Measurements from ENCODE around the gene ELMO1.

ELMO1 gene

GRCh38 chr7:37415629-37416028 lies 33.0 kb downstream of the ELMO1 start:
- Histone ChIP-seq H3K27me3 (no peaks in the 10 kb centered on the region), H3K4me3 (no peak overlapping the region), H3K27ac (no peak overlapping the region), H3K36me3 (no peaks in the 10 kb centered on the region), H3K9me3 (no peaks in the 10 kb centered on the region), H3K4me1 (no peaks in the 10 kb centered on the region)
- no peak for TF ChIP-seq CTCF (IDR thresholded peaks at IDR 0.05)
- DNase-seq: no peak
- intact Hi-C loops (cut with DNase I; ENCODE audit: low total_unique reads): no loop called here

- Histone ChIP-seq H3K4me1 (no peaks in the 10 kb centered on the region), H3K9me3 (no peaks in the 10 kb centered on the region), H3K36me3 (no peaks in the 10 kb centered on the region), H3K4me3 (no peak overlapping the region), H3K27ac (no peak overlapping the region), H3K27me3 (no peaks in the 10 kb centered on the region)
- no peak for TF ChIP-seq CTCF (IDR thresholded peaks at IDR 0.05)
- no peak for DNase-seq
- intact Hi-C loops (cut with DNase I; ENCODE audit: low total_unique reads): no loop called here
Measured at GRCh38 chr7:37414352-37414983, 34.2 kb downstream of the ELMO1 start.

GRCh38 chr7:37411444-37412034 lies 37.1 kb downstream of the ELMO1 start:
- no peaks in the 10 kb centered on the region for H3K36me3 ChIP-seq
- H3K4me1 ChIP-seq: no peaks in the 10 kb centered on the region
- intact Hi-C loops (cut with DNase I; ENCODE audit: low total_unique reads): no loop called here
- no peaks in the 10 kb centered on the region for H3K27me3 ChIP-seq
- H3K4me3 ChIP-seq: no peak overlapping the region
- H3K27ac ChIP-seq: no peak overlapping the region
- DNase-seq: no peak
- H3K9me3 ChIP-seq: no peaks in the 10 kb centered on the region
- no peak for TF ChIP-seq CTCF (IDR thresholded peaks at IDR 0.05)

GRCh38 chr7:37410305-37411229 lies 38.1 kb downstream of the ELMO1 start:
- intact Hi-C loops (cut with DNase I; ENCODE audit: low total_unique reads): no loop called here
- Histone ChIP-seq H3K4me1 (peaks cover 0 to 7% (median 4%) of the 10 kb centered on the region in 4 donors), H3K4me3 (no peak overlapping the region), H3K27me3 (no peaks in the 10 kb centered on the region), H3K36me3 (no peaks in the 10 kb centered on the region), H3K9me3 (no peaks in the 10 kb centered on the region), H3K27ac (no peak overlapping the region)
- no peak for TF ChIP-seq CTCF (IDR thresholded peaks at IDR 0.05)
- no peak for DNase-seq

- H3K4me3 ChIP-seq: no peak overlapping the region
- DNase-seq: no peak
- H3K27ac ChIP-seq: no peak overlapping the region
- H3K27me3 ChIP-seq: no peaks in the 10 kb centered on the region
- H3K4me1 ChIP-seq: peaks cover 0 to 12% (median 4%) of the 10 kb centered on the region in 4 donors
- intact Hi-C loops (cut with DNase I; ENCODE audit: low total_unique reads): no loop called here
- H3K36me3 ChIP-seq: no peaks in the 10 kb centered on the region
- TF ChIP-seq CTCF (IDR thresholded peaks at IDR 0.05): no peak
- no peaks in the 10 kb centered on the region for H3K9me3 ChIP-seq
Measured at GRCh38 chr7:37409461-37409860, 39.2 kb downstream of the ELMO1 start.

Data from tibial artery (tissue), 4 donors.